NCI-H2029 (cell line): ENCODE results near the gene DSP.

Source experiments
- DNase-seq: peaks from one replicate; lab custom pipeline; 2025; lab: John Stamatoyannopoulos, UW

The DSP gene

DNA sequence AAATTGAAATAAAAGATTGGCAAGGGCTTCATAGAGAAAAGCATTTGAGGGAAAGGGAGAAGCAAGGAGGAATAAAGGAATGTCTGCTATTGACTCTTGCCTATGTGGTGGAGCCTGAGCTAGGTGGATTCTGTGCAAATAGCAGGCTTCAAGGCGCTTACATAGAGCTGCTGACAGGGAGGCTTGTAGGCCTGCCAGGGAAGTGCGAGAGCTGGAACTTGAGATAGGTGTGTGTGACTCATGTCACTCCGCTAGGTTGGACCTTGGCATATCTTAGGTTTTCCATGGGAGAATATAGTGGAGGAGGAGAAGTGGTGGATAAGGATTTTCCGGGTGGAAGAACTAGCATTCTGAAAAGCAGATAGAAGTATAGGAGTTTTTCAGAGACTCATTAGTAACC is 62.5 kb downstream of the DSP start:
- no peak for DNase-seq

DNA sequence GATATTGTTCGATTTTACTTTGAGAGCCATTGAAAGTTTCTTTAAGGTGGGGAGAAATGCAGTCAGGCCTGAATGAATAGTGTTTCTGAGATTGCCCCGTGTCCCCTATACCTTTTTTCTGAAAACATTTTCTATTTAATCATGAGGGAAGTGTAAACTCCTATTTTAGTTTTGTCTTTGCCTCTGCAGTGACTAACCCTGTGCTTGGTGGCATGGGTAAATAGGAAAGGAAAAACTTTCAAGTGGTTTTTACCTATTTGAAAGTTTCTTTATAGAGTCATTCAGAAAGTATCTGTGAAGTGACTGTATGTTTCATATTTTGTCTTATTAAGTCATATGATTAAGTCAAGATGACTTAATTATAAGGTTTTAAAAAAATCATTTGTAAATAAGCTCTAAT is 63.0 kb downstream of the DSP start:
- no peak for DNase-seq

DNA sequence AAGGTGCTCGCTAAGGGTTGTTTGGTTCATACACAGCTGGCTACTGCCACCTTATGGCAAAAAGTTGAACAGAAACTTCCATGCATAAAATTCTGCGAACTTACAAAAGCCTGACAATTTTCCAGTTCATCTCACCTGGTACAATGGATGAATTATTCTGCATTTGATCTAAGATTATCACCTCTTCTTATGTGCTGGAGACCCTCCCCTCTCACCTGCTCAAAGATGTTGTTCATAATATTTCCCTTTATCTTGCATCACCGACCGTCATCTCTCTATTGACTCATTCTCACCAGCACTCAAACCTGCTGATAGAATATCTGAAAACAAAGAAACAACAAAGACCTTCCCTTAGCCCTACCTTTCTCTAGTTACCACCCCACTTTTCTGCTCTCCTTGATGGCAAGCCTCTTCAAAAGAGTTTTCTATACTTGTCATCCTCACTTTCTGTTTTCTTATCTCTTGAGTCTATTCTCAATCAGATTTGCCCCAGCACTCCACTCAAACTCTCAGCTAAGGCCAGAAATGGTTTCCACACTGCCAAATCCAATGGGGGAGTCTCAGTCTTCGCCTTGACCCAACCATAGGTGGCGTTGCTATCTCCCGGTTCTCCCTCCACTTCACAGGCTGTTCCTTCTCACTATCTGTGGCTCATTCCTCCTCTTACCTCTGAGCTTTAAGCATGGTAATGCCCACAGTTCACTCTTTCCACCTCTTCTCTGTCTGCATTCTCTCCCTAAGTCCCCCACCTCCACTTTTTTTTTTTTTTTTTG is 74.3 kb downstream of the DSP start:
- DNase-seq = peak; percentile 74

DNA sequence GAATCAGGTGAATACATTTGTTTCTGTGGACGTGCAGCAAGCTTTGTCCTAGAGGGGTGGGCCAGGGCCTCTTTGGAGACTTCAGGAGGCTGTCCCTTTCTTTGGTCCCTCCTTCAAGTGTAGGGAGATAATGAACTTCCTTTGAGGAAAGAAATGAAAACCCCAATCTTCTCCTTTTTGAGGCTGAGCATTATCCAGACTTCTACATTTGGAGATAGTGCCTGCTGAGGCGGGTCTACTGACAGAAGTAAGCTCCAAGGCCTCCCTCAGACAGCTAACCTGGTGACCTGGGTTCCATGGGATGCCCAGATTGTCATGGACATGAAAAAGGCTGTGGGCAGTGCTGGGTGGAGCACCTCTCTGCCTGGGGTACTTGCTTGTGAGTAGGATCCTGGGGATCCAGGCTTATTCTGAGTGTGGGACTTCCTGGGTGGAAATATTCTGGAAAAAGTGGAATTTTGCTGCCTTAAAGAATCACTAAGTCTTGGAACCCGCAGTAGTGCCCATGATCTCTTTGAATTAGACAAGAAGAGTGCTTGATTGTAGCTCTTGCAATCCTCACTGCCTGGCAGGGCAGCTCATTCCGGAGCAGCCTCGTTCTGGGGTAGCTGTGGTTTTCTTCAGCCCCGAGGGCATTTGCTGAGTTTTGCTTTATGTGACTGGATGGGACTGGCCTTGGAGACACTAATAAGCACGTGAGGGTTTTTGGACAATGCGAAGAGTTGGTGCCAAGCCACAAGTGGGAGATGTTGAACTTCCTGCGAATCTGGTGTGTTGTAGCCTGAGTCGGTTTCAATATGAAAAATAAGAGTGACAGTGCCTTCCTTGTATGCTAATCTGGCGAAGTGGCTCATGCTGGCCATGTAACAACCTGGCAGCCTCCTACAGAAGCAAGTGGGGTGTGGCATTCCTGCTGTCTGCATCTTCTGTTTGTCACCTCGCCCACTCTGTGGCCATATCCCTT is 76.6 kb downstream of the DSP start:
- peak; percentile 97 for DNase-seq

DNA sequence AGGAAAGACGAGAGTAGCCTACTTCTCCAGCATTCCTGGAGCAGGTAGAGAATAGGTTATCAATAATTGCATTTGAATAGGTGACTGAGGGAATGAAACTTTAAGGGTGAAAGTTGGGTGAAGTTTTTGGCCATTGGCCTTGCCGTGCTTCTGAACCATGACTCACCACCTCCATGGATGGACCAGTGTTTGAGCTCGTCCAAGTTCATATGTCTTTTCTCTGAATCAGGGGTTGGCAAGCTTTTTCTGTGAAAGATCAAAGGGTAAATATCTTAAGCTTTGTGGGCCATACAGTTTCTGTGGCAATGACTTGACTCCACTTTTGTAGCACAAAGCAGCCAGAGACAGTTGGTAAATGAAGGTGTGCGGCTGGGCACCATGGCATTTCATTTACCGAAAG is 80.3 kb downstream of the DSP start:
- no peak for DNase-seq

DNA sequence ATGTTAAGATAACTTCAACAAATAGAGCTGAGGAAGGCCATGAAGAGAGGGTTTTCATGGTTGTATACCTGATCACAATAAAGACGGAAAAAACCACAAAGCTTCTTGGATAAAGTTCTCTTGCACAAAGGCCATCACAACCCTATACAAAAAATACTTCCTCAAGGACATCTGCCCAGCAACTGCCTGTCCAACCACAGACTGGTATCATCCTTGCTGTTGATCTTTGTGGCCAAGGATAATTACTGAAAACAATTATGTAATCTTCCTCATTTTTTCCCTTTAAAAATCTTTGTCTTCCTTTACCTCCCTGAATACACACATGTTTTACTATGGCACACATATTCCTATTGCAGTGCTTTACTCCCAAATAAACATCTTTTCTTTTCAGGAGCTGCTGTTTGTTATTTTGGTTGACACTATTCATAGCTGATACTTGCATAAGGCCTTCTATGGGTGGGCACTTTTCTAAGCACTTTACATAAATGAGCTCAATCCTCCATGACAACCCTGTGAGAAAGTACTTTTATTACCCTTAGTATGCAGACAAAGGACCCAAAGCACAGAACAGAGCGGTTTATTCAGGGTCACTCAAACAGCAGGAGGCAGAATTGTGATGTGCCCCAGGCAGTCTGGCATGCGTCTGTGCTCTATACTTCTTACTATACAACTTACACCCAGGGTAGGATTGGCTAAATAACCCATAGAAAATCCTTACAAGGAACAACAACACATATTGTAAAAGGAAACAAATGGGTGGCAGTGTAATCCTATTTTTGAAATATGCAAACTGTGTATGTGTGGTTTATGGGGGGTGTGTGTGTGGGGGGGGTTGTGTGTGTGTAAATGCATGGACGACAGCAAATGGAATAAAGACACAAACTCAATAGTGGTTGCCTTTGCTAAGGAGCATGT is 83.6 kb downstream of the DSP start:
- DNase-seq = peak; percentile 20

DNA sequence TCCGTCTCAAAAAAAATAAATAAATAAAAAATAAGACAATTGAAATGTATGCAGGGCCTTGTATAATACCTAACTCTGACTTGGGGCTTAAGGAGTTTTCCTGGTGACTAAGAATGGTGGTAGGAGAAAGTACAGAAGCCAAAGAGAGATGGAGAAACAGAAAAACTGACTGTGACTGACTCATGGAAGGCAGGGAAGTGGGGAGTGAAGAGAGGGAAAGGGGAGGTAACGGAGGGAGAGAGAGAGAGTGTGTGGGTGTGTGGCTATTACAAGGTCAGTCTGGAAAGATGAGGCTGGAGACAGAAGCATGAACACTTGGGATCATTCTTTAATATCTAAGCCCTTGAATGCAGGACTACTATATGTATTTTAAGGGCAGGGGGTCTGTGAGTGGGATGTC is 87.0 kb downstream of the DSP start:
- DNase-seq = no peak

DNA sequence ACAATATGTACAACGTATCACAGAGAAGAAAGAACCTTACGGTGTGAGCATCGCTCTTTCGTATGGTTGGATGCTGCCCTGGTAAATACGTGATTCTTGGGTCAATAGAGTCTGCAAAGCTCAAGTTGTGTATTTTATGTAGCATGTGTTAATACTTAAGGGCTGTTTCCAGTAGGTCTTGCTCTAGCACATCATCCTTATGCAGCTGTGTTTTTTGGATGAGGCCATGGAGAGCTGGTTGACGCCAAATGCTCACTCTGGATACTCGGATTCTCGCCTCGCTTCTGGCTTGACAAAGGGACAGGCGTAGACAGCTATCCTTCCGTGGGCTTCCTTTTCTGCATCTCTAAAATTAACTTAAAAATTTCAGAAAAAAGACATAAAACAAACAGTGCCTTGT is 87.4 kb downstream of the DSP start:
- DNase-seq = no peak

DNA sequence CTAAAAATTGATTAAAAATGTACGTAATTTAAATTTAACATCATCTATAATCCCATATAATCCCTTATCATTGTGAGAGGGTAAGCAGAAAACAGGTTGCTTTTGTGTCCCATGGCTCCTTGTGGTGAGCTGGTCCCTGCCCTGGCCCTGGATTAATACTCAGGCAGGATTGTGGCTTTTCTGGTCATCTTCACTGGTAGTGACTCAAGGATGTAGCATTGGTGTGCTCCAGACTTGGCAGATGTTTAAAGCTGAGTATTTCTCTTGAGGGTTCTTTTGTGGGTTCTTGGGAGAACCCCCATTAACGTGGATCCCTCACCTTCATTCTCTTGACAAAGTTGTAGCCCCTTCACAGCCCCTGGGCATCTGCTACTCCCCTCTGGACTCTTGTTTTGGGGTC is 87.8 kb downstream of the DSP start:
- no peak for DNase-seq

DNA sequence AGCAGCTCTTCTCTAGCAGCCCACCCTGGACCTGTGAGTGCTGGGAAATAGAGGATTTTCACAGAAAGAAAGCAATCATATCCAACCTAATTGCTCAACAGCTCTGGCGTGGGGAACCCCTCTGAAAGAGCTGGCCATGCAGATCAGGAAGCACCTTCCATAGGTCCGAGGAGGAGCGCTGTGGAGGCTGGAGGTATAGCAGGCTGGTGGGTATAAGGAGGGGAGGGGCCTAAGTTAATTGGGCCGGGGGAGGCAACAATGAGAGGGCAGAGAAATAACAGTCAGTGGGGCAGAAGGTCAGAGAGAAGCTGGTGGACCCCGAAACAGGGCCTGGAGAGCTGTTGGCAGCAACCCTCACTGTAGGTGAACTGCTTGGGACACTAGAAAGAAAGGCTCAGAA is 89.3 kb downstream of the DSP start:
- no peak for DNase-seq

DNA sequence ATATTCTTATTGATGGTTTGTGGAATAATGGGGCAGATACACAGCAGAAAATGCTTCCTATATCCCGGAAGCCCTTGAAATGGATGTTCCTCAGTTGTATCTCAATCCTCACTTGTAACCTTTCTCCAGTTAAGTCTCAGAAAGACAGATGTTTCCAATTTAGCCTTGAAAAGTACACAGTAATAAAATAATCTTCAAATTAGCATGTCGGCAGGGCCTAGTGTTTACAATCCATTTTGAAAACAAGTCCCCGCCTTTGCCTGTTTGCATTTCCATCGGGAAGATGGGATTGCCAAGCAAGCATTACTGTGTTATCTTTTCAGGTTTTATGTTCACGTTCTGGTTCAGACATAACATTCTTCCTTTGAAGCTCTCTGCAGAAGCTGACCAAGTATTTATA is 90.0 kb downstream of the DSP start:
- DNase-seq = no peak

DNA sequence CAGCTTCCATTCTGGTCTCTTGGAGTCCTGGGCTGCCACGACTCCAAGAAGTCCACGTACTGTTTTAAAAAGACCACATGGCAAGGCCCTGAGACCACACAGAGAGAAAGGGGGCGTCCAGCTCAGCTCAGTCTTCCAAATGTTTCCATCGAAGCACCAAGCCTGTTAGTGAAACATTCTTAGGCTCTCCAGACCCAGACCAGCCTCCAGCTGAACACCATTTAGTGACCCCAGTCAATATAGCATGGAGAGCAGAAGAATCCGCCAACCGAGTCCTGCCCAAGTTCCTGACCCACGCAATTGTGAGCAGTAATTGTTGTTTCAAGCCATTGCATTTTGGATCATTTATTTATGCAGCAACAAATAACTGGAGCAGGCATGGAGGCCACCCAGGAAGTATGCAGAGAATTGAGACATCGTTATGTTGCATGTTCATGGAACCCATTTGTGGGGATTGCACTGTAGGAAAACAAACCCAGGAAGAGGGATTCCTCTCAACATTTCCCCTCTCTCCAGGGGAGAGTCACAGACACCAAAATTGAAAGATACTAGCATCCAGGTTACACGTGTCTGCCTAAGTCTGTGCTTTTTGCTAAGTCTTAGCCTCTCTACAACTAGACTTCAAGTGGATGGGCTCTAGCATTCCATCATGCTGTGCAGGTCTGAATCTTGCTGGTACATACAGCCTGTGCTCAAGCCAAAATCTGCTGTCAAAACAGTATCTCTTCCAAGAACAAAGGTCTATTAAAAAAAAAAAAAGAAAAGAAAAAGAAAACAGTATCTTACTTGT is 91.2 kb downstream of the DSP start:
- no peak for DNase-seq

DNA sequence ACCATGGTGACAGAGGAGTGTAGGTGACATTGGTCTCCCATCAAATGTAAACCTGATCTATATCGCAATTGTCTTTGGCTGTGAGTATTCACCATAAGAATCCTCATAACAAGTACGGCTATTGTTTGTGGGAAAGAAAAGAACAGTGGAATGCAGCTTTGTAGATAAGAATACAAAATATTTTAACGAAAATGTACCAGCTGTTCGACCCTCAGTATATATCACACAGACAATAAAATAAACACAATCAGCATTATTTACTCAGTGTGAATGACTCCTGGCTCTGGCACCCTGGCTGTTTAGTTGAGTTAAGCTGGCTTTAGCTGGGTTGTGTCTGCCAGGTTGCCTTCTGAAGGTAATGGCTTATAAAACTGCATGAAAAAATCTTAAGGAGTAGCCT is 91.9 kb downstream of the DSP start:
- peak; percentile 65 for DNase-seq

DNA sequence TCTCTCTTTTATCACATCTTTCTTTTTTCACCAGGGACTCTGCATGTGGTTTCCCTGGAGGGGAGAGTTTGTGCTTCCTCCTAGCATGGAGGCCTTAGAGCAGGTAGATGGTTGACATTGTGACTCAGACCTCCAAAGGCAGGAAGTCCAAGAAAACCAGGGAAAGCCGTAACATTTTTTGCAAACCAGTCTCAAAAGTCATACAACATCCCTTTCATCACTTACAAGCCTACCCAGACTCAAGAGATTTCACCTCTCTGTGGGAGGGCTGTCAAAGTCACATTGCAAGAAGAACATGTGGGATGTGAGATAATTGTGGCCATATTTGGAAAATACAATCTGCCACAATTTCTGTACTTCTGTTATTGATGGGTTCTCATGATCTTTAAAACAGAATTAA is 94.7 kb downstream of the DSP start:
- no peak for DNase-seq
